HG02571 (cell line): Measurements from ENCODE around the gene ZNF628.

Experiments
- ATAC-seq: cut with Tn5 transposase; IDR thresholded peaks from one replicate; pipeline ENCODE4 v1.9.1; 2021; ENCODE audit warnings: mild to moderate bottlenecking, moderate library complexity; ENCODE audit not compliant: unreplicated experiment

Gene ZNF628

DNA sequence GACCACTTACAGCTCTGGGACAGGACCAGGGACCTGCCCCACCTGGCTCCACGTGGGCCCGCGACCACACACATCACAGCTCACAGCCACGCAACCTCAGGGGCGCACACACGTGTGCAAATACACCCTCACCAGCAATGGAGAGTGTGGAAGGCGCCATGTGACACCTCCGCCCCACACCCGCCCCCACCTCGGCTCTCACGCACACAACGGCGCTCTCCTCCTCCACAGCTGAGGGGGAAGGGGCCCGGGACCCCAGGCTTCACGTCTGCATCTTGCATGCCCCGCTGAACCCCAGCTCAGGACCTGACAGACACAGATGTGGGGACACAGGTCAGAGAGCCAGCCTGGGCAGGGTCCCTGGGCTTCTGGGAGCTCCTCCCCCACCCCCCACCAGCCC lies 26.9 kb upstream of the ZNF628 start:
- ATAC-seq, result no peak

DNA sequence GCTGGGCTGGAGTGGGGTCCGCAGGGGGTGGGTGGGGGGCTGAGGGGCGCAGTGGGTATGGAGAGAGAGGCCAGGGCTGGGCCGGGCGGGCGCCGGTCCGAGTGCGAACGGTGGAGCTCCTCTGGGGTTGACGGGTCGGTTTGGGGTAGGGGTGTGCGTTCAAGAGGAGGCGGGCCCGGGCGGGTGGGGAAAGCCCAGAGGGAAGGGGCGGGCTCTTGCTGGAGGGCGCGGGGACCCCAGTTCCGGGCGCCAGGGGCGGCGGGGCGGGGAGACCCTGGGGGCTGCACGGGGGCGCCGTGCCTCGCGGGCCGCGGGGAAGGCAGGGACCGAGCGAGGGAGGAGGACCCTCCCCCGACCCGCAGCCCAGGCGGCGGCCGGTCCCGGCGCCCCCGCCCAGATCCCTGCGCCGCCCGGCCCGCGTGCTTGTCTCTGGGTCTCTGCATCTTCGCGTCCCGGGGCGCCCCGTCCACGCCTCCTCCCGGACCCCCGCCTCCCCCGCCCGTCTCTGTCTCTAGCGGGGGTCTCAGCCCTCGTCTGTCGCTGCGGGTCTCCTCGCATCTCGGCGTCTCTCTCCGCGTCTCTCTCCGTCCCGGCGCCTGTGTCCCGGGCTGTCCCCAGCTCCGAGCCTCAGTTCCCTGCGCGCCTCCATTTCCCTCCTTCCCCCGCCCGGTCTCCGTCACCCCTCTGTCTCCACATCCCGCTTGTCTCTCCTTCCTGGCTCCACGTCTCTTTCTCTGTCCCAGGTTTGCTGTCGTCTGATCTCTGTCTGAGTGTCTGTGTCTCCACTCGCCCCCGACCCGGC lies 25.1 kb upstream of the ZNF628 start:
- no peak for ATAC-seq

DNA sequence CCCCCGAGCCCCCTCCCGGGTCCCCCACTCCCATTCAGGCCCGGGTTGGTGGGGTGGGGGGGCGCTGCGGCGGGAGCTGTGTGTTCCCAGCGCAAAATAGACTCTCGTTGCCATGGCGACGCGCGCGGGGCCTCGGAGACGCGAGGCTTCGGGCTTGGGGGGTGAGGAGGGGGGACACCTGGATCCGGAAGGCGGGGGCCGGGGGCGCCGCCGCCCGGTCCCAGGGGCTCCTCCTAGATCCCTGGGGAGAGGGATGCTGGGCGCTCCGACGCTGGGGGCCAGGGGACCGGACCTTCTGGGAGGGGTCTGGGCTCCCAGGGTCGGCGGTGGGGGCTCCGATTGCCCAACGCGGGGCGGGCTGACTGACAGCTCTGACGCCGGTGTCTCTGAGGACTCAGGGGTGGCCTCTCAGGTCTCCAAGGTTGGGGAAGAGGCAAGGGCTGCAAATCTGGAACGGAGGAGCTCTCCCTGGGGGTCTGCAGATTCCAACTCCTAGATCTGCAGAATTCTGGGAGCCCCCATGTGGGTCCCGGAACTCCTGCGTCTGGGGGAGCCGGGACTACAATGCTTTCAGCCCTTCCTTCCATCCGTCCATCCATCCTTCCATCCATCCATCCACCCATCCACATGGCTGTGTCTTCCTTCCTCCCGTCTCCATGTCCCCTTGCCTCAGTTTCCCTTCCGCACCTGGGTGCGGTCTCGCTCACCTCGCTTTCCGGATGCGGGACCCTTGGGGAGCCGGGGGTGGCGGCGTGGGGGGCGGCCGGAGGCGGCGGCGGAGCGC lies 24.3 kb upstream of the ZNF628 start:
- no peak for ATAC-seq

DNA sequence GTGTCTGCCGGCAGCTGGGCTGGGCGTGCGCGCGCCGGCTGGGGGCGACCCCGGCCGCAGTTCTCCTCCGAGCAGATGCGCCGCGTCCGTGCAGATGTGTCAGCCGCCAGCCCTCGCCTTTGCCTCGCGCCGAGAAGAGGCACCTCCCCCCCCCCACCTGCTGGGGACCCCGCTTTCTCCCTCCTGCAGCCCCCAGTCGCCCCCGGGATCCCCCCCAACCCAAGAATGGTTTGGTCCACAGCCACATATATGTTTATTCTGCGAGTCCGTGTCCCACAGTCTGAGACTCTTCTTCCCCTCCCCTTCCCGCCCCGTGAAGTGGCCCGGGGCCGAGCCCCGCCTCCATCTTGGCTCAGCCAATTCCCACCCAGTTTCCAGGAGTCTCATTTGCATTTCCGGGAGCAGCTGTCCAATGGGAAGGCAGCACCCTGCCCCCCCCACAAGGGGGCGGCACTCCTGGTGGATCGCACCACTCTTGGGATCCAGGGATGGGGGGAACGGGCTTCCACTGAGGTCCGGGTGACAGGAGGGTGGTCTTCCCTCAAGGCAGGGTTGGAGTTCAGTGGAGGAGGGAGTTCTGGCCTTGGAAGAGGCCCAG lies 23.6 kb upstream of the ZNF628 start:
- no peak for ATAC-seq

DNA sequence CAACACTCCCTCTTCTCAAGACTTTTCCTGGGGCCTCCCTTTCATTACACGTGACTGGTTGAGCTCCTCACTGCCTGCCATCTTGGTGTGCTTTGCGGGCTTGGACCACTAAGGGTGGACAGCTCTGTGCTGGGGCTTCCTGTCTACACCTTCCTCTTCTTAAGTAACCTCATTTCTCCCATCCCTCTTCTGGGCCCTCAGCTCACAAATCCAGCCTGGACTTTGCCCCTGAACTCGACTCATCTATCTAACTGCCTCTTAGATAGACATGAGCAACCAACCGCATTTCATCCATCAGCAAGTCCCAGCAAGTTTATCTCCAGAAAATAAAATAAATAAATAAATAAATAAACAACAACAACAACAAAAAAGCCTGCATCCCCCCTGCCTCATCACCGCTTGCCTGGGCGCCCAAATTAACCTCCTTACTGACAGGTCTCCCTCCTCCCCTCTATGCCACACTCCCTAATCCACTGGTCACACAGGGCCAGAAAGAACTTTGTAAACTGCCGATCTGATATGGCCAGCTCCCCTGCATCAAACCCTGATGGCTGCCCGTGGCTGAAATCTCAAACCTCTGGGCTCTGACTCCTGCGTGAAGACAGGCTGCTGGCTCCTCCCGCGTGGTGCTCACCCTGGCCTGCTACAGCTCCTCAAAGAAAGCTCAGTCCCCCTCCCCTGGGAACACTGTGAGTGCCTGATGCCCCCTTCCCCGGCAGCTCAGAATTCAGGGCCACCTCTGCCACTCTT lies 22.7 kb upstream of the ZNF628 start:
- no peak for ATAC-seq

DNA sequence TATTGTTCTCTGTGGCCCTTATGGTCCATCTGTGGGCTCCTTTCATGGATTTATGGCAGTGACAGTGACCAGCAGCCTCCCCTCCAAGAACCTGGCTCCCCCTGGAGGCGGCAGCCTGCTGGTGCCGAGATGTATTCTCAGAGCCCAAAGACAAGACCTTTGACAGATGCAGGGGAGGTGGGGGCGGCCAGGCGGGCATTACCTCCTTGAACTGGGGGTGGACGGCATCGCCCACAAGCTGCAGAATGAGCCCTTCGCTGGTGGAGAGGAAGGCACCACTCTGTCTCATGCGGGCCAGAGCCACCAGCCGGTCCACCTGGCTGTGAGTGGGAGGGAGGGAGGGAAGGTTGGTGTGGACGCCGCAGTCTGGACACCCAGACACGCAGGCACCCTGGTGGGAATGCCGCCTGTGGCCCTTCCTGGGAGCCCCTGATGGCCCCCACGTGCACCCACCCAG lies 21.6 kb upstream of the ZNF628 start:
- no peak for ATAC-seq

DNA sequence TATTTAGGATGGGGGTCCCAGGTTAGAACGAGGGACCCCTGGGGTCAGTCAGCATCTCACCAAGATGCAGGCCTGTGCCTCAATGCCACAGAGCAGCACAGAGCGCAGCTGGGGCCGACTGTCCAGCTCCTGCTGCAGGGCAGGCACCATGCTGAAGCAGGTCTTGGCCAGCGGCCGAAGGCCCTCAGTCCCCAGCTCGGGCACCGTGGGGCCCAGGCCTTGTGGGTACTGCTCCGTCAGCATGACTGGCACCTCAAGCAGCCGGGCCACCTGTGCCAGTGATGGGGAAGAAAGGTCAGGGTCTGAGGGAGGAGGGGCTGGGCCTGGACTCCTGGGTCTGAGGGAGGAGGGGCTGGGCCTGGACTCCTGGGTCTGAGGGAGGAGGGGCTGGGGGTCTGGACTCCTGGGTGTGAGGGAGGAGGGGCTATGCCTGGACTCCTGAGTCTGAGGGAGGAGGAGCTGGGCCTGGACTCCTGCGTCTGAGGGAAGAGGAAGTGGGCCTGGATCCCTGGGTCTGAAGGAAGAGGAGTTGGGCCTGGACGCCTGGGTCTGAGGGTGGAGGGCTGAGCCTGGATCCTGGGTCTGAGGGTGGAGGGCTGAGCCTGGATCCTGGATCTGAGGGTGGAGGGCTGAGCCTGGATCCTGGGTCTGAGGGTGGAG lies 20.7 kb upstream of the ZNF628 start:
- no peak for ATAC-seq

DNA sequence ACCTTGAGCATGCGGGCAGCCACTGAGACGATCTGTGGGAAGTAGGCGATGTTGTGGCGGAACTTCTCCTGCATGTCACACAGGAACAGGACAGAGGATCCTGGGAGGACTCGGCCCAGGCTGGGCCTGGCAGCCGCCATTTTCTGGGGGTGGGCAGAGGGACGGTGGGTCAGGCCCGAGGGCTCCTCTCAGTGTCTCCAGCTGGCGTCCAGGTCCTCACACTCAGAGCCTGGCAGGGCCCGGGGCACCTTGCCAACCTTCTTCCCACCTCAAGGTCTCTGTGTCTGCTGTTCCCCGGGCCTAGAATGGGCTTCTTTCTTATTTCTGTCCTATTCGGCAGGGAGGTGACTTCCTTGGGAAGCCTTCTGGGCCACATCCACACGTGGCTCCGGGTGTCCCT lies 20.1 kb upstream of the ZNF628 start:
- no peak for ATAC-seq

DNA sequence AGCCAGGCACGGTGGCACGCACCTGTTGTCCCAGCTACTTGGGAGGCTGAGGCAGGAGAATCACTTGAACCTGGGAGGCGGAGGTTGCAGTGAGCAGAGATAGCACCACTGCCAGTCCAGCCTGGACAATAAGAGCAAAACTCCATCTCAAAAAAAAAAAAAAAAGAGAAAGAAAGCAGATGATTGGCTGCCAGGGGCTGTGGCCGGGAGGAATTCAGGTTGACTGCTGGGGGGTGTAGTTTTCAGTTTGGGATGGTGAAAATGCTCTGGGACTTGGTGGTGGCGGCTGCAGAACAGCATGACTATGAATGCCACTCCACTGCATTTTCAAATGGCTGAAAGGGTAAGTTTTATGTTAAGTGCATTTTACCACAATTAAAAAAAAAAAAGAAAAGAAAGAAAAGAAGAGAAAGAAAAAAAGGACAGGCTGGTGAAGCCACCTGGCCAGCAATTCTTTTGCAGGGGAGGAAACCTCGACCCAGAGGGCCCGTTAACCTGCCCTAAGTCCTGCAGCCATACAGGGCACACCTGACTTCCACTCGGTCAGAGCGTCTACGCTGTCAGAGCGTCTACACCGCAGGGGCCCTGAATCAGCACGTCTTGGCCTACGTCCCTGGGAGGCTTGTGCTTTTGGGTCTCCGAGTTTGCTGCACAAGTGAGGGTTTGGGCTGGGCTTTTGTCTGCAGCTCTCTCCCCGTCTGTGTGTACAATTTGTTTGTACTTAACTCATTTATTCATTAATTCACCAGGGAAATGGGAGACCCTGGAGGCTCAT lies 18.5 kb upstream of the ZNF628 start:
- no peak for ATAC-seq

DNA sequence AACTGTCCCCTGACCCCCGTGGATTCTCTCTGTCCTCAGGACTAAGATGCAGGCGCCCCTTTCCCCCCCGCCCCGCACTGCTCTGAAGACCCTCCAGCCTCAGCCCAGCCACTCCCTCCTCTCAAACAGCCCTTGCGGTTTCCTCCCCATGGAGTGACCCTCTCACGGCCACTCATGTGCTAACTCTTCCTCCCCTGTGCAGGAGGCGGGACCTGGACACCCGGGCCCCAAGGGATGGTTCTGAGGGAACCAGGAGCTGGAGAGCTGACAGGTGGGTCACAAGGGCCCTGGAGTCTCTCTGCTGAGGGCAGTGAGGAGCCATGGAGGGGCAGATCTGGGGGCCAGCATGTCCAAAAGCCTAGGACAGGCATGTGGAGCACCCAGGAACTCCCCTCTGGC lies 16.9 kb upstream of the ZNF628 start:
- ATAC-seq, result no peak

DNA sequence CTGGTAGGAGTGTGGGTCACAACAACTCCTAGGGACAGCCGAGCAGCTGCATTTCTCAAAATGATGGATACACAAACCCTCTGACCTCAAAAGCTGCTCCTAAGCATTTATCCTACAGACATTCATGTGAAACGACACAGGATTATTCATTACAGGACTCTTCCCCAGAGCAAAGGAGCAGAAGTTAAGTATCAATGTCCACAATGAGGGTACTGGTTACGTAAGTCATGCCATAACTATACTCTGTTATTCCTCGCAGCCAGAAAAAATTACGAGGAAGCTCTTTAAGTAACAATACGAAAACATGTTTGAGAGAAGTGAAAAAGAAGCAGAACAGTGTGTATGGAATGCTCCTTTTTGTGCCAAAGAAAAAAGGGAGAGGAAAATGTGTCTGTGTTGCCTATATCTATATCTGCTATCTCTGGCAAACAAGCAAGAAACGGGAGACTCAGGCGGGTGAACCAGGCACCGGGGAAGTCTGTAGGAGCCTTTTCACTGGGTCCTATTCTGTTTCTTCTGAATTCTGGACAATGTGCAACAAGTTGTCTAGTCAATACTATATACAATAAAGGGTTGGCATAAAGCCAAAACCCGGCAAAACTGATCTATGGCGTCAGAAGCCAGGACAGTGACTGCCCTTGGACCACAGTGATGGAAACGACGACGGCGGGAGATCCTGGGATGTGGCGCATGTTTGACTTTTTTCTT lies 16.3 kb upstream of the ZNF628 start:
- no peak for ATAC-seq

DNA sequence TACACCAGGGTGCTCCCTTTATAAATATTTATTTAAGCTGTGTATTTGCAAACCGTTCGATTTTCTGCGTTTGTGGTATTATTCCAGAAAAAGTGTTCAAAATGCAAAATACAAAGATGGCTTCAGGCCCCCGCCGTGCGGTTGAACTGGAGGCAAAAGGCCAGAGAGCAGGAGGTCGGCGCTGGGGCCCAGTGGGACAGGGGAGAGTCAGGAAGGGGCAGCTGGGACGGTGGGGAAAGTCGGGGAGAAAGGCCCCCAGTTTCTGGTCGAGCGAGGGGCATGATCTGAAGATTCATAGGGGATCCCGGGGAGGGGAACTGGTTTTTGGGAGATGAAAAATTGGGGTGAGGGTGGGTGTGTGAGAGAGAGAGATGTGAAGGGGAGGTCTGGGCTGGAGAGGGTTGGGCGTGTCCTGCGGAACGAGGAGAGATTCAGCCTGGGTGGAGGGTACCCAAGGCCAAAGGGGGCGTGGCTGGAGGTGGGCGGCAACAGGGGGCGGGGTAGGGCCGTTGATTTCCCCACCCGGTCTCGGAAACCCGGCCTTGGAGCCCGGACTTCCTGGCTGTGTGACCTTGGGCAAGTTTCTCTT lies 15.7 kb upstream of the ZNF628 start:
- no peak for ATAC-seq

DNA sequence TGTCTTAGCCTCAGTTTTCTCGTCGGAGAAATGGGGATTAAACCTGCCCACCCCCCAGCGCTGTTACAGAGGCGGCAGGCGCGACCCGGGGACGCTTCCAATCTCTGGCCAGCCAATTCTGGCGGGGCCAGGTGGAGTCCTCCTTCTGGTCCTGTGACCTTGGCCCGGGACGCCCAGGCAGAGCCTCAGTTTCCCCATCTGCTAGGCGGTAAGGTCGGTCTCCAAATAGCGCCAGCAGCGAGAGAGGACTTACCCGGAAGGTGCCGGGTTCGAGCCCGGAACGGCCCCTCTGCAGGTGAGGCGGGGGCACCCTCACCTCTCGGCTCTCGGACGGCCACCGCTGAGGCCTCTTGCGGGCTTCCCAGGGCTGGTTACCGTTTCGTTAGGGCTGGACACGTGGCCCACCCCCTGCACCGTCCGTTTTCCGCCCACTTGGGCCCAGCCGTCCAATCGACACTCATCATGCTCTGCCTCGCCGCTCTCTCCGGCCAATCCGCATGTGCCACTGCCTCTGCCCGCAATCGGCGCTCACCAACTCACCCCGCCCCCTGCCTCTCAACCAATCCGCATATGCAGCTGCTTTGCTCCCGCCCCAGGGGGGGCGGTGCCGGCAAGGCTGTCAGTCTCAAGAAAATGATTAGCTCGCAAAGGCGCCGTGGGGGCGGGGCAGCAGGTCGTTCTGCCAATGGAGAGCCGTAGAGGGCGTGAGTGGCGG lies 15.0 kb upstream of the ZNF628 start, which contains the start of gene ISOC2:
TSS of gene ISOC2 (minus strand) at position 384 of the 715 bp plus-strand sequence. CDS start 5,156 bp downstream, outside the sequence.
- peak; percentile 87 for ATAC-seq

DNA sequence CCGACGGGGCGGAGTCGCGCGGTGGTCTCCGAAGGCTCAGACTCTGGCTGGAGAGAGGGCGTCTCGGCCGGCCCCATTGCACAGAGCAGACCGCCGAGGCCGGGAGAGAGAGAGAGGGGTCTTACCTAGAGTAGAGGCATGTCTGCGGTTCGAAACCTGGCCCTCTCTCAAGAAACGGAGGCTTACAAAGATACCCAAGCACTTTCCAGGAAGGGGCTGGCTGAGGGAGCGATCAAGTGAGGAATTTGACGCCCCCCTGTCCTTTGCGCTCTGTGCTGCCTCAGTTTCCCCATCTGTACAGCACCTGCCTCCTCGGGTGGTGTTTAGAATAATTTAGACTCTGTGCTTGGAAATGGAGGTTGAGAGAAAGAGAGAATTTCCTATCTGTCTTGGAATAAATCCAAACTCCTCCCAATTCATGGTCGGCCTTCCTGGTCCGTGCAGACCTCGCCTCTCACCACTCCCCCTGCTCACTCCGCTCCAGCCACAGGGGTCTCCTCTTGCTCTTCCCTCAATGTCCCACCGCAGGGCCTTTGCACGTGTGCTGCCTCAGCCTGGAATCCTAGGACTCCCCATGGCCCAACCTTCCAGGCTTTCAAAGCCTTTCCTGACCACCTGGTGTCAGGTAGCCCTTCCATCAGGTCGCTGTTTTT lies 14.3 kb upstream of the ZNF628 start:
- ATAC-seq, result no peak

DNA sequence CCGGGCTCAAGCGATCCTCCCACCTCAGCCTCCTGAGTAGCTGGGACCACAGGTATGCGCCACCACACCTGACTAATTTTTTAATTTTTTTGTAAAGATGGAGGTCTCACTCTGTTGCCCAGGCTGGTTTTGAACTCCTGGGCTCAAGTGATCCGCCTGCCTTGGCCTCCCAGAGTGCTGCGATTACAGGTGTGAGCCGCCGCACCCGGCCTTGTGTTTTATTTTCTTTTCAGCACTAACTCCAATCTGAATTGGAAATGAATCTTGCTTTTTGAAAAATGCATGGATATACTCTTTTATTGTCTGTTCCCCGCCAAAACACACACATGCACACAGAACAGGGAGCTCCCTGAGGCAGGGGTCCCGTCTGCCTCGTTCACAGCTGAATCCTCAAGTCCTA lies 13.7 kb upstream of the ZNF628 start:
- ATAC-seq, result no peak

DNA sequence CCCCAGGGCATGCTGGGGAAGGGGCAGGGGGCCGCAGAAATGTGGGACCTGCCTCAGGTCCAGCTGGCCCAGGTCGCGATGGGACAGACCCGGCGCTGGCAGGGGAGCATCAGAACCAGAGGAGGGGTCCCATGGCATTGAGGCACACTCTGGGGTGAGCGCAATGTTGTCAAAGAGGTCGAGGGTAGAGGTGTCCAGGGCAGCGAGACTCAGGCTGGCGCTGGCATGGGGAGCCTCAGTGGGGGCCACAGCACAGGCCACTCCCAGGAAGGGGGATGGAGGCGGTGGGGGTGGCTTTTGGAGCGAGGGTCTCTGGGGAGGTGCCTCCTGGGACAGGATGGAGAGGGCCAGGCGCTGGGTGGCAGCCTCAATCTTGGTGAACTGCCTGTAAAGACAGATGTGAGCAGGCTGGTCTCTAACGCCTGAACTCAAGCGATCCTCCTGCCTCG lies 12.8 kb upstream of the ZNF628 start:
- no peak for ATAC-seq

DNA sequence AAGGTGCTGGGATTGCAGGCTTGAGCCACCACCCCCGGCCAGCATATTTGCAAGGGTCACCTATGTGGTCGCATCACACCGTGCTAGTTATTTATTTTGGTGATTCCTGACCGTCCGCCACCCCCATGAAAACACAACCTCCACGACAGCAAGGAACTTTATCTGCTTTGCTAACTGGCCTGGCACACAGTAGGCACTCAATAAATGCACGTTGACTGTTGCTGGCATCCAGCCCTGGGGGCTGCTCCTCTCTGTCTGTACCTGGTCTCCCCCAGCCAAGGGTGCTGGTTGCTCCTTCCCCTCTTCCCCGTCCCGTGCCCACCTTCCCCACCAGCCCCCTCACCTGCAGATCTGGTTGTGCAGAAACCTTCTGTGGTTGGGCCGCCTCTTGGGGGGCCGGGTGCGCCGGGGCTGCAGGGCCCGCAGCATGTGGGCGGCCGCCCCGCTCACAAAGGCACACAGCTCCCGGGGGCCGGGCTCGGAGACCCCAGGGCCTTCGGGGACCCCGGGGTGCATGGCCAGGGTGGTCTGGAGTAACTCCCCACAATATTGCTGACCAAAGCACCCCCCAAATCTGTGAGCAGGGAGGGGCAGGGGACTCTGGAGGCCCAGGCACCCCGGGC lies 12.3 kb upstream of the ZNF628 start:
- no peak for ATAC-seq
